Testis (tissue), 2 donors: ENCODE measurements around the gene PODXL2.

Source experiments
- CTCF ChIP-seq, 3 experiments: fragments of 450-650 bp in 2 of 3; fragments of 200-600 bp in 1 of 3; sonication (generic) in 1 of 3; IDR thresholded peaks; one replicate each; pipeline ENCODE4 v1.5.1; 2016 to 2019; ENCODE audit warnings: antibody characterized with exemption in 3 of 3, mild to moderate bottlenecking in 2 of 3, moderate library complexity in 1 of 3
- POLR2A ChIP-seq: fragments of 450-650 bp; IDR thresholded peaks from one replicate; pipeline ENCODE4 v1.6.1; 2017; ENCODE audit warnings: antibody characterized with exemption, mild to moderate bottlenecking, moderate library complexity

GRCh38 chr3:127604035-127604434 lies 24.9 kb upstream of the PODXL2 start:
- no peak for TF ChIP-seq CTCF (IDR thresholded peaks at IDR 0.05)
- no peak for TF ChIP-seq POLR2A
